HG02642 (cell line): ENCODE data around the gene LAD1.

Source experiments
- ATAC-seq: cut with Tn5 transposase; IDR thresholded peaks from one replicate; pipeline ENCODE4 v1.9.1; 2021; ENCODE audit warnings: mild to moderate bottlenecking; ENCODE audit not compliant: unreplicated experiment, poor library complexity

The LAD1 gene

DNA sequence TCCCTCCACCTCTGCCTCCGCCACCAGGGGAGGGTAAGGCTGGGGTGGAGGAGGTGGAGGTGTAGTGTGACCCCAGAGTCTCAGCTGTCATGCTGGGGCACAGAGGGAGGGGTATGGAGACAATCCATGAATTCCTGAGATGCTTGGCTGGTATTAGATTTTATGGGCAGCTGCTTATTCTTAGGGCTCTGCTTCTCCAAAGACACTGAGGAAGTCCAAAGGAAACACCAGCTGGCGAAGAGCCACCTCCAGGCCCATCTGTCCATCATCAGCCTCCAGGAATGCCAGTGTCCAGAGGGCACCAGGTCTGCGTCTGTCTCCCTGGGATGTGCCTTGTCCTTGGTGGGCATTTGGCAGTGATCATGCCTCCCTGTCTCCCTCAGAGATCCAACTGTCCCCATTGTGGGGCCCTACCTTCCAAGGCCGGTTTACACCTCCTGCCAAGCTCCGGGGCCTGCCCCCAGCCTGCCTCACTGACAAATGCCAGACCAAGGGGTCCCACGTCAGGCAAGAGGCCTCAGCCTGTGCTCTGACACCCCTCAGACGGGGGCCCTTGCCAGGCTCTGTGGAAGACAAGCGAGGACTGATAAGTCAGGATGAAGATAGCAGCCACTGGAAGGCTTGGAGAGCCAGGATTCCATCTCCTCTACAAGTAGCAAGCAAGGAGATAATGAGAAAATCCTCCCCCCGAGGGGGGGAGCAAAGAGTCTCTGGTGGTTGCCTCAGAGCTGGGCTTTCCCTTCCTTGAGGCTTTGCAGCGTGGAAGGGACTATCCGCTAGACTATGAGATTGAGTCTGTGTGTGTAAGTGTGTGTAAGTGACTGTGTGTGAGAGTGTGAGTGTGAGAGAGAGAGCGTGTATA is 20.9 kb upstream of the LAD1 start:
- no peak for ATAC-seq

DNA sequence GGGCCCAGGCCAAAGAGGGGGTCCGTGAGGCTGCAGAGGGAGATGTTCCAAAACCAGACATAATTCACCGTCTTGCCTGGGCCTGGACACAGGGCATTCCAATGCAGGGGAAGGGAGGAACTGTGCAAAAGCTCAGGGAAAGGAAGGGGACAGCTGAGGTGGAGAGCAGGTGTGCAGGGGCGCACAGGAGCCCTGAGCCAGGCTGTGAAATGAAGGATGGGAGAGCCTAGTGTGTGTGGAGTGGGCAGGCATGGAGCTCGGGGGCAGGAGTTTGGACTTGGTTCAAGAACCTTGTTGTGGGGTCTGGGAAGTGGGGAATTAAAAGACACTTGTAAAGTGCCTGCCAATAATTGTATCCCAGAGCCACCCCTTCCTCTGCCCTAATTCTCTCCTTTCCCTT is 20.1 kb upstream of the LAD1 start:
- no peak for ATAC-seq

DNA sequence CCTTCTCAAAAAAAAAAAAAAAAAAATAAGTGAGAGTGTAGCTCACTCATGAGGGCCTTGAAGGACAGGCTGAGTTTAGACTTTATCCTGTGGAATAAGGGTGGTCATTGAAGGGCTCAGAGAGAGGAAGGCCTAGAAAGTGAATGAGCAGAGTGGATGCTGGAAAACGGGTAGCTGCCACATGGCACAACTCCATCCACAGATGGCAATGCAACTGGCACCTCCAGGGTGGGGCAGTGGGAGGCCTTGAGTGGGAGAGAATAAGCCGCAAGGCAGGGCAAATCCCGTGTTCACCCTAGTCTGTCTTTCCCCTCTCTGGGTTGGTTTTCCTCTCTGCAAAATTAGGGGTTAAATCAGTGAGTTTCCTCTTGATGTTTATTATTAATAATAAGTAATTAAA is 19.3 kb upstream of the LAD1 start:
- no peak for ATAC-seq

DNA sequence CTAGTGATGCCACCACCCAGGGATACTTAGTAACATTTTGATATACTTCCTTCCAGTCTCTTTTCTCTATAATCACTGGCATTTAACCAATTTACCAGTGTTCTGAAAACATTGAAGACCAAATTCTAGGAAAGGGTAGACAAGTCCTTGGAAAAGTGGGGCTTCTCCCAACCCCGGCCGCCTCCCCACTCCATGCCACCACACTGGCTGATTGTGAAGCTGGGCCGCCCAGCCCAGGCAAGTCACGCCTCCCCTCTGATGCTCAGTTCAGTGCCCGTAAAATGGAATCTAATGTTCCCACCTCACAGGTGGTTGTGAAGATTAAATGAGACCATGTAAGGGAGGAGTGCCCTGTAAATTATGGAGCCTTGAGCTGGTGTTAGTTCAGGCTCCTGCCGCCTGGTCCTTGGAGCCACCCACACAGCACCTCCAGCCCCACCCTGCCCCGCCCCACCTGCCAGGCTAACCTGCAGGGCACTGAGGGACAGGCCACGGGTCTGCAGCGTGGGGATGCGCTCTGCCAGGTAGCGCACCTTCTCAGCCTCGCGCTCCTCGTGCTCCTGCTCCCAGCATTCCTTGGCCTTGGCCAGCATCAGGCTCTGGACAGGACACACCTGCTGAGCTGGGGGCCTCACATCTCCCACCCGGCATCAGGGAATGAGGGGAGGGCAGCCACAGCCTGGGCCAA is 15.1 kb upstream of the LAD1 start:
- no peak for ATAC-seq

DNA sequence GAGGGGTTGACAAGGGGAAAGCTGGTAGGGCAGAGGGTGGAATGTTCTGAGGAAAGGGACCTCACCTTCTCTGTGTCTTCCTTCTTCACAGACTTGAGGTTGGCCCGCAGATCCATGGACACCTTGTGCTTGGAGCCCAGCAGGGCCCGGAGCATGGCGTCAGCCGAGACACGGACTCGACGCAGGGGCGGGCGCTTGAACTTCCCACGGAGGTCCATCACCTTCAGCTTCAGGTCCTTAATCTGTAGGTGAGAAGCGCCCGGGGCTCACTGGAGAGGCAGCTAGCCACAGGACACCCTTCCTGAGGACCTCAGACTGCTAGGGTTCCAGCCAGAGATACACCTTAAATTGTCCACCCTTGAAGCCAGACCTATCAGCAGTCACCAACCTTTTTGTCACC is 12.2 kb upstream of the LAD1 start:
- no peak for ATAC-seq

DNA sequence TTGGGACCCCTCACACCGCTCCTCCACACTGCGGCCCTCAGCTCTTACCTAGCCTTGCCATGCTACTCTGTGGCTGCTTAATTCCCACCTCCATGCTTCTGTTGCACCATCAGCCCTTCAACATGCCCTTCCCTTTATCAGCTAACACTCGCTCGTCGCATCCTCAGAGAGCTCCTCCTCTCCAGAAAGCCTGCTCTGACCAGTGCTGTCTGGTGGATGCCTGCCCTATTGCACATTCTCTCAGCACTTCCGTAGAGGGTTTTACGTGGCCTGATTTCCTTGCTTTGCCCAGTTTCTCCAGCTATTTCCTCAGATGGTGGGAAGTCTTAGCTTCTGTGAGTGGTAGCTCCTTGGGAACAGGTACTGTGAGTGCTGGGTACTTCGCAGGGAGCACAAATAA is 10.3 kb upstream of the LAD1 start:
- ATAC-seq, result no peak

DNA sequence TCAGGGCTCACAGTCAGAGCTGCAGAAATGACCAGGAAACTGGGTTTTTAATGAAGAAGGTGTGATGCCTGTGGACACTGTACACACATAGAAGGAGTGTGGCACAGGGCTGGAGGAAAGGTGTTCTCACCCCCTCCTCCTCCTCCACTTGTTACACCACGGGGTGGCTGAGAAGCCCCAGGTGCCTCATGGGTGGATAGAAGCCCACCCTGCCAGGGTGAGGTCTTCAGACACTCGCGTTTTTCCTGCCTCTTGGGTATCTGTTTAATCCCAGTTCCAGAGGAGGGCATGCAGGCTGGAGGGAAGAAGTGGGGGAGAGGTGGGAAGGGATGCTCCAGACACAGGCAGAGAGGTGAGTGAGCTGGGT is 9.7 kb upstream of the LAD1 start:
- no peak for ATAC-seq

DNA sequence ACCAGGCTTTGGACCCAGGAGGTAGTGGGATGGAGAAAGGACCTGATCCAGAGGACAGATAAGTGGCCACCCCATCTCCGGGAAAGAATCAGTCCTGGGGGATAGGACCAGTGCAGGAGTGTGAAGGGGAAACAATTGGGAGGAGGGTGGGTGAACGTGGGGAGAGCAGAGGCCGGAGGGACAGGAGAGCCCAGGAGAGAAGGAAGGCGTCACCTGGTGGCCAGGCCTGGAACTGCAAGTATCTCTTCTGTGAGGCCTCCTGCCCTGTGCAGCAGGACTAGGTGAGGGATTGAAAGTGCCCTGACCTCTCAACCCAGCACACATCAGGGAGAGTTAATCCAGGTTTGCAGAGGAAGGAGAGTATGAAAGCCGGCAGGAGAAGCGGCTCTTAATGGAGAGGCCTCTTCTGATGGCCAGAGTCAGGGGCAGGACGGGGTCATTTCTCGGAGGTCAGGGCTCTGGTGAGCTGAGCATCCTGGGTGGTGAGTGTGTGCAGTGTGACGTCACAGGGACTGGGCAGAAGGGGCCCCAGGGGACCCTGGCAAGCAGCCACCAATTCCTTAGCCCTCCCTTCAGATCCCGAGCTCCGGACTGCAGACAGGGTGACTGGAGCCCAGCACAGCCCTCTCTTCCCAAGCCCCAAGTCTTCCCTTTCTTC is 9.2 kb upstream of the LAD1 start:
- ATAC-seq, result peak; percentile 52

DNA sequence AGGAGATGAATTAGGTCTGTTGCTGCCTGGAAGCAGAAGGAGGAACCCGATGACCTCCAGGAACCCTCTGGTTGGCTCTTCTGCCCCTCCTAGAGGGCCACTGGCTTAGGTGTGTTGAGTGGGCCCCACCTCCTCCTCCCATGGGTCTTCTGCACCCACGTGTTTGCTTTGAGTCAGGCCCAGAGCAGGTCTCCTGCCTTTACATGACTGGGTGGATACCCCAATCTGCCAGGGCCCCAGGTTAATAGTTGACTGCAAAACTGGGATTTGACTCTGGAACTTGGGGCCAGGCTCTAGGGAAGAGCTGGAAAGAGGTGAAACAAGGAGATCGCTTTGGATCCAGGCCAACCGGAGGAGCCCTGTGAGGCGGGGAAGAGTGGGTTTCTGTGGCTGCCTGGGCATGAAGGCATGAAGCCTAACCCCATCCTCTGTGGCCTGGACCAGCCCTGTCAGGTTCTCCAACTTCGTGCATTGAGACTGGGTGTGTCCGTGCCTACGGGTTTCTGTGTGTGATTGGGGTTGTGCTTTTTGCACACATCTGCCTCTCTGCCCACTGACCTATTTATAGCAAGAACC is 7.8 kb upstream of the LAD1 start:
- ATAC-seq, result no peak

DNA sequence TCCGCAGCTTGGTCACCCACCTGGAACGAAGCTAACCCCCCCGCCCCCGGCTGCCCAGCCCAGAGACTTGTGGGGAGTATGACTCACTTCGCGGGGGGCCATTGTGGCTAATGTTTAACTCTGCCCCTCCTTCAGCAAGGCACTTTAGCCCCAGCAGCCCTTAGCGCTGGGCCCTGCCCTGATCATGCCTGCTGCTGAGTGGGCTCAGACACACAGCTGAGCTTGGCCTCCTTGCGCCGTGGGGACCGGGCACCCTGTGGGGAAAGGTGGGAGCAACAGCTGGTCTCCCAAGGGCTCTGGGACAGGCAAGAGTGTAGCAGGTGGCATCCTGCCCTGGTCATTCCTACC is 6.3 kb upstream of the LAD1 start:
- peak; percentile 41 for ATAC-seq

DNA sequence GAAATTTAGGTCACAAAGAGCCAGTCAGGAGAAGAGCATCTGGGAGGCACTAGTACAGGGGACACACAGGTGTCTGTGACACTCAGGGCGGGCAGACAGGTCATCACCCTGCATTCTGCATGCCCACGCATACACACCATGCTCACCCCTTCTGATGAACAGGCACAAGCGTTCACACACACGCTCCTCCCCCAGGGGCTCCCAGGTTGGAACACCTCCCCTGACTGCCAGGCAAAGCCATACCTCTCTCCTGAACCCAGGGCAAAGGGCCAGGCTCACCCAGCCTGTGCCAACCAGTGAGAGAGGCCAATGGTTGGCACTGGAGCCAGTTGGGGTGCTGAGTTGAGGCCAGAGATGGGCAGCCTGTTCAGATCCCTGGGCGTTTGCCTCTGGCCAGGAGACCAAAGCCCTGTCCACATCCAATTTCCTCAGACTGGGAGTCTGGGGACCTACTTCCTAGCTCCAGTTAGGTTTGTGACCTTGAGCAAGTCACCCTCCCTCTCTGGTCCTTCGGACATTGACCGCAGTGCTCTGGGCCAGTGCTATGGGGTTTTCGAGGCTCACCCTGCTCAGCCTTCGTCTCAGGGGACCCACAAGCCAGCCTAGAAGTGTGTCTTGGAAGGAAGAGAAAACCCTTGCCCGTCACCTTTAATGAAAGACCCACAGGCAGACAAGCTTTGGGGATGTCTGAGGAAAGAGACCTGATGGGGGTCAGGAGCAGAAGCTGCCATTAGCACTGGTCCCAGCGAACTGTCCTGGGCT is 5.8 kb upstream of the LAD1 start:
- no peak for ATAC-seq

DNA sequence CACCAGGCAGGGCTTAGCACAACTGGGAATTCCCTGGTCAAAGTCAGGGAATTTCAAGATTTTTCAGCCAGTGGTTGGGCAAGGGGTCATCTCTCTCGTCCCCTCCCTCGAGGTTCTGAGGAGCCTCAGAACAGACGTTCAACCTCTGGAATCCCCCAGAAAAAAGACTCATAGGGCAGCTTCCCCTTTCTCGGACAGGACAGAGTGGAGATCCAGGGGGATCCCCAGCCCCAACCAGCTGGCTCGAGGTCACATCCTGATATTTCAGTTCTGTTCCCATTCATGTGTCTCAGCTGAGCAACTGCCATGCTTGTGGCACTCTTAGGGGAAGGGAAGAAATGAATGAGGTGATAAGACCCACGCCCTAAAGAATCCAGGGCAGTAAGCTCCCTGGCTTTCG is 4.9 kb upstream of the LAD1 start:
- no peak for ATAC-seq

DNA sequence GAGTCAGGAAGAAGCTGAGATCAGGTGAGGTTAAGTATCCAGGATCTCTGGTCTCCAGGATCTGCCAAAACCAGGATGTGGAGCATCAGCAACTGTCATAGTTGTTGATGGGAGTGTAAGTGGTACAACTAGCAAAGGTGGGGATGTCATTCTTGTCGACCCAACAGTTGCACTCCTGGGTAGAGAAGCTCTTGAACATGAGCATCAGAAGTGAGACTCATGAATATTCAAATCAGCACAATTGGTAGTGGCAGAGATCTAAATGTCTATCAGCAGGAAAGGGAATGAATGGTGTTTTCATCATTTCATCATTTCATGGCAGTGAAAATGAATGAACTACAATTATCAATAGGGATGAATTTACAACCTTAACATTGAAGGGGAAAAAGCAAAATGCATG is 4.2 kb upstream of the LAD1 start:
- no peak for ATAC-seq

DNA sequence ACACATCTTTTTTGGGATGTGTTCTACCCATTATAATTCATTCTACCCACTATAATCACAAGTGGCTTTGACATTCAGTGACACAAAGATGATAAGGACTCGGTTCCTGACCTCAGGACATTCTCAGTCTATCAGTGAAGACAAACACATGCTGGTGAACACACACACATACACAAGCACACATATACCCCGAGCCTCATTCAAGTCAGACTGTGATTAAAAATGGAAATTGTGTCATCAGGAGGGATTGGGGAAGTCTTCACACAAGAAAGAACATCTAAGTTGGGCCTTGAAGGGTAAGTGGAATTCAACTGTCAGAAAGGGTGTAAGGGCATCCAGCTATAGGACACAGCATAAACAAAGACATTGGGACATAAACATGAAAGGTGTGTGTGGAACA is 2.6 kb upstream of the LAD1 start:
- no peak for ATAC-seq

DNA sequence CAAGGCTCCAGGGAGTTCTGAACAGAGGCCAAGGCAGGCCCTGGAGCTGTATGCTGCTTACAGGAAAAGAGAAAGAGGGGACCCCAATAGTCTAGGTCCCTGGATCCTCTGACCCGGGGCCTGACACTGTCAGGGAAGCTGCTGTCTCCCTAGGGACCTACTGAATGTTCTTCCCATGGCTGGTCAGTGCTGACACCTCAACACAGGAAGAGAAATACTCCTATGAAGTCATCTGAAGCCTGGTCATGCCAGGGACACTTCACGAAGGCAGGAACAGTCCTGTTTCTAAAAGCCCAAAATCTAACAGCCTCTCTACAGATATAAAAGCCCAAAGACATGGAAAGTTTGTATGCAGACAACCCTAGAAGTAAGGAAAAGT is 1.7 kb upstream of the LAD1 start:
- no peak for ATAC-seq

DNA sequence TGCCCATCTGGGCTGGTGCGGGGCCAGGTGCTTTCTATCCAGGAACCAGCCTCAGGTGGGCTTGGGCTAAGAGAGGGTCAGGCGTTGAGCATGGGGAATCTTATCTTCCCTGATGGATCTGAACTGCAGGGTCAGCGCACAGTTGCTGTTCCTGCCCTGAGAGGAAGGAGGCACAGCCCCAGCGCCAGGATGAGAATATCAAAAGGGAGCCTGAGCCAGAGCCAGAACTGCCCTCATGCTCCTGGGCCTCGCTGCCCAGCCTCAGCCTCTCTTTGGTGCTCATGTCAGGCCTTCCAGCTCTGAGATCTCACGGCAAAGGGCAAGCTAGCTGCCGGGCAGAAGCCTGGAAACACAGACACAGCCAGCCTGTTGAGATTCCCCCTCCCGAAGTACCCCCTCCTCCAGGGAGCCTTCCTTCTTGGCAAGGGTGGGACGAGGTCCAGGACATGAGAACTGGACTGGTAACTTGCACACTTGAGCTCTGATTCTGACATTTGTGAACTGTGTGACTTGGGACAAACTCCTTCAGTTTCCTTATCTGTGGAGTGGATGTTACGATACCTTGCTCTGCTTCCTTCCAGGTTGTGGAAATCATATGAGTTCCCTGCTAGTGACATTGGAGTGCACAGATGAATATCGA is 1.2 kb upstream of the LAD1 start:
- no peak for ATAC-seq

DNA sequence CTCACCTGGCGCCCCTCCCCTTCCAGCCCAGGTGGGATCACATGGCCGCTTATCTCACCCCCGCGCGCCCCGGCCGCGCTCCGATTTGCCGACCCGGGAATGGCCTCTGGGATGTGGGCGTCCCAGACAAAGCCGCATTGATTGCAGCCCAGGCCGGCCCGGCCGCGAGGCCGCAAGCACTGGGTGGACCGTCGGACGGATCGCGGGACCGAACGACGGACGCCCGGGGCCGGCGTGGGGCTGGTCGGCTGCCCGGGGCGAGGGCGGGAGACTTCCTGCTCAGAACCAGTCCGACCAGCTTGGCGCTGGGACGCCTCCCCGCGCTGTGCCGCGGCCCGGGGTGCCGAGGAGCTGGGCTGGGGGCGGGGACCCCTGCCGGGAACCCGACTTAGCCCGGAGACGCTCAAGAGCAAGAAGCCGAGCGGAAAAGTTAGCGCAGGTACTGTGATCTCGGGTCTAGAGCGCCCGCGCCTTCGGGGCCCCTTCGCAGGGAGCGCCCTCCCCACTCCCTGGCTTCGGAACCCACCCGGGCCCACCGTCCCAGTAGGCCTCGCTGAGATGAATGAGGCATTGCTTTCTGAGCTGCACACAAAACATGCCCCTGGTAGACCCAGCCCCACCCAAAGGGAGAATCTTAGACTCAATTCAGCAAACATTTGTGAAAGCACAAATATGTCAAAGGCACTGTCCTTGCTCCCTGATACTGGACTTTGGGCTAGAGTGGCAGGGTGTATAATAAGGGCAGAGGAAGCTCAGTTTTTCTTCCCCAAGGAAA is 415 bp upstream of the LAD1 start:
- no peak for ATAC-seq

DNA sequence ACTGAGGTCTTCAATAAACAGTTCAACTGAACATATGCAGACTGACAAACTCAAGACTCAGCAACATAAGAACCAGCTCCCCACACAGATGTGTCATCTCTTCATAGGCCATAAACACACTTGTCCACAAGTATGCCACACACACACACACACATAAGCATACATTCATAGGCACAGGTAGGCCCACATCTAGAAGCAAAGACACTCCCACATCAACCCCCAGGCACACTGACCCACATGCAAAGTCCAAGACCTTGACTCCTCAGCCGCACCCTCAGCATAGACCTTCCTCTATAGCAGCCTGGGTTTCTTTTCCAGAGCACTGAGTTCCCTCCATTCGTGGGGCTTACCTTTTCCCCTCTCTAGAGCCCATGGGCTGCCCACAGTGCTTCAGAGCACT is 1.4 kb downstream of the LAD1 start:
- no peak for ATAC-seq

DNA sequence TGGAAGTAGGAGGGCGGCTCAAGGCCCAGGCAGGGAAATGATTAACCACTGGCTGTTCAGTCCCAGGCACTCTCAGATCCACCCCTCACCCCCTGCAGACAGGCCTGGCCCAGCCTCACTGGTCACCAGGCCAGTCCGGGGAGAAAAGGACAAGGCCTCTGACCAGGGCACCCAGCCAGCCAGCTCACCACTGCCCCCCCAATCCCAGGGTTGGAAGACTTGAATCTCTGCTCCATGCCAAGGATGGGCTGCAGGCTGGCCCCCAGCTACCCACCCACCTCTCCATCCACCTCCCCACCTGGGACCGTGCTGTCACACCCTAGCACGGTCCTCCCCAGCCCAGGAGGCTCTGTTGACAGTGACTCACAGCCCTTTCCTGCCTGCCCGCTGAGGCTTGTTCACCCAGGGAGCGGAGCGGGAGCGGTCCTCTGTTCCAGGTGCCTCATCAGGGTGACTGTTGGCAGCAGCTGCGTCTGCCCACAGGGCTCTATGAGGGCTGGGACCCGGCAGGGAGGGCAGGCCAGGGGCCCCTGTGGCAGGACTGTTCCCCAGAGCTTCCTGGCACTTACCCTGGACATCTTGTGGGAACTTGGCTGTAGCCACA is 2.2 kb downstream of the LAD1 start:
- no peak for ATAC-seq
